GM12878 (cell line): Measurements from ENCODE around the gene TMC8. TPM values are rescaled to one million over a fixed set of nuclear protein-coding genes. Genes with fewer than 3 reads are reported as not detected.

Experiments
- BRCA1 ChIP-seq: IDR thresholded peaks from 2 replicates; pipeline ENCODE4 v1.6.1; 2011; ENCODE audit warnings: low read depth, low read length, improper control_type of control experiment
- TAF1 ChIP-seq: IDR thresholded peaks from 2 replicates; pipeline ENCODE4 v1.6.1; 2011; ENCODE audit warnings: mild to moderate bottlenecking, low read depth, low read length, borderline replicate concordance
- polyA plus RNA-seq, 11 experiments: library from polyadenylated mRNA; depleted of rRNA in 4 of 11; unstranded in 6 of 11; stranded (reverse) in 5 of 11; fragments of >200 nt; fragmentation: Nextera tagmentation in 4 of 11; fragmentation: Illumina TruSeq in 1 of 11; extraction: Ambion mirVana in 4 of 11; extraction: Trizol in 1 of 11; gene quantifications; 1 replicate in 1 of 11; 2 replicates in 10 of 11; pipeline versions ENCODE4 v1.2.1 to v1.2.3, GENCODE V29; 2011 to 2016; ENCODE audit warnings: inconsistent platforms in 2 of 11, missing spikeins in 2 of 11, low read depth in 1 of 11
- total RNA-seq, 4 experiments: library from RNA; depleted of rRNA in 3 of 4; stranded (reverse); fragments of >200 nt in 3 of 4; fragmentation: Illumina TruSeq in 1 of 4; extraction: Trizol in 1 of 4; gene quantifications; 2 replicates each; pipeline versions ENCODE4 v1.2.1 to v1.2.3, GENCODE V29; 2013 to 2021
- TF ChIP-seq, protein P1 (sequence below): fragments of 450-650 bp; IDR thresholded peaks from 2 replicates; pipeline ENCODE4 v1.6.1; 2017; ENCODE audit warnings: borderline replicate concordance
- TF ChIP-seq, protein P2 (sequence below): IDR thresholded peaks from 2 replicates; pipeline ENCODE4 v1.6.1; 2012; ENCODE audit warnings: improper control_type of control experiment, low read depth, low read length; ENCODE audit not compliant: insufficient replicate concordance
- TF ChIP-seq, protein P3 (sequence below): IDR thresholded peaks from 2 replicates; pipeline ENCODE4 v1.6.1; 2011; ENCODE audit warnings: mild to moderate bottlenecking, low read depth, low read length, moderate library complexity; ENCODE audit not compliant: insufficient replicate concordance

The TMC8 gene
- total and polyA plus RNA-seq, 10 of the 15 experiments (the other 5 are each of a cell fraction or from before 2014, with no cell fraction given), result 2.7 to 128 (median 40.0) TPM

DNA sequence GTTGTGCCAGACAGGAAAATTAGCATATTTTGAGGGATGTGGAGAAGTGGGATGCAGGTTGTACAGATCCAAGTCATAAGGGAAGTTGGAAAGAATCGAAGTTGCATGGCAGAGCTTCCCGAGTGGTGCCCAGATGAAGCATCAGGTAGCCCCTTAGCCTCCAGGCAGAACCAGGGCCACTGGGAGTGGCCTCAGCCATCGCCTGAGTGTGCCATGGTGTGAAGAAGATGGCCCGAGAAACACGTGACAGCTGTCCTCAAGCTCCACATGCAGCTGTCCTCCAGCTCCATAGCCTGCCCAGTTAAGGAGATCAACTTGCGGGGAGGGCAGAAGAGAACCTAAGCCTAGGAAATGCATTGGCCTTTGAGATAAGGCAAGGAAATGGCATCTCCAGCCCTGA lies 35.5 kb upstream of the TMC8 start (continued):
- TF ChIP-seq, protein P1, sequence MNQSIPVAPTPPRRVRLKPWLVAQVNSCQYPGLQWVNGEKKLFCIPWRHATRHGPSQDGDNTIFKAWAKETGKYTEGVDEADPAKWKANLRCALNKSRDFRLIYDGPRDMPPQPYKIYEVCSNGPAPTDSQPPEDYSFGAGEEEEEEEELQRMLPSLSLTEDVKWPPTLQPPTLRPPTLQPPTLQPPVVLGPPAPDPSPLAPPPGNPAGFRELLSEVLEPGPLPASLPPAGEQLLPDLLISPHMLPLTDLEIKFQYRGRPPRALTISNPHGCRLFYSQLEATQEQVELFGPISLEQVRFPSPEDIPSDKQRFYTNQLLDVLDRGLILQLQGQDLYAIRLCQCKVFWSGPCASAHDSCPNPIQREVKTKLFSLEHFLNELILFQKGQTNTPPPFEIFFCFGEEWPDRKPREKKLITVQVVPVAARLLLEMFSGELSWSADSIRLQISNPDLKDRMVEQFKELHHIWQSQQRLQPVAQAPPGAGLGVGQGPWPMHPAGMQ, result no peak
- TF ChIP-seq BRCA1 (no peak), TAF1 (no peak)
- TF ChIP-seq, protein P2, sequence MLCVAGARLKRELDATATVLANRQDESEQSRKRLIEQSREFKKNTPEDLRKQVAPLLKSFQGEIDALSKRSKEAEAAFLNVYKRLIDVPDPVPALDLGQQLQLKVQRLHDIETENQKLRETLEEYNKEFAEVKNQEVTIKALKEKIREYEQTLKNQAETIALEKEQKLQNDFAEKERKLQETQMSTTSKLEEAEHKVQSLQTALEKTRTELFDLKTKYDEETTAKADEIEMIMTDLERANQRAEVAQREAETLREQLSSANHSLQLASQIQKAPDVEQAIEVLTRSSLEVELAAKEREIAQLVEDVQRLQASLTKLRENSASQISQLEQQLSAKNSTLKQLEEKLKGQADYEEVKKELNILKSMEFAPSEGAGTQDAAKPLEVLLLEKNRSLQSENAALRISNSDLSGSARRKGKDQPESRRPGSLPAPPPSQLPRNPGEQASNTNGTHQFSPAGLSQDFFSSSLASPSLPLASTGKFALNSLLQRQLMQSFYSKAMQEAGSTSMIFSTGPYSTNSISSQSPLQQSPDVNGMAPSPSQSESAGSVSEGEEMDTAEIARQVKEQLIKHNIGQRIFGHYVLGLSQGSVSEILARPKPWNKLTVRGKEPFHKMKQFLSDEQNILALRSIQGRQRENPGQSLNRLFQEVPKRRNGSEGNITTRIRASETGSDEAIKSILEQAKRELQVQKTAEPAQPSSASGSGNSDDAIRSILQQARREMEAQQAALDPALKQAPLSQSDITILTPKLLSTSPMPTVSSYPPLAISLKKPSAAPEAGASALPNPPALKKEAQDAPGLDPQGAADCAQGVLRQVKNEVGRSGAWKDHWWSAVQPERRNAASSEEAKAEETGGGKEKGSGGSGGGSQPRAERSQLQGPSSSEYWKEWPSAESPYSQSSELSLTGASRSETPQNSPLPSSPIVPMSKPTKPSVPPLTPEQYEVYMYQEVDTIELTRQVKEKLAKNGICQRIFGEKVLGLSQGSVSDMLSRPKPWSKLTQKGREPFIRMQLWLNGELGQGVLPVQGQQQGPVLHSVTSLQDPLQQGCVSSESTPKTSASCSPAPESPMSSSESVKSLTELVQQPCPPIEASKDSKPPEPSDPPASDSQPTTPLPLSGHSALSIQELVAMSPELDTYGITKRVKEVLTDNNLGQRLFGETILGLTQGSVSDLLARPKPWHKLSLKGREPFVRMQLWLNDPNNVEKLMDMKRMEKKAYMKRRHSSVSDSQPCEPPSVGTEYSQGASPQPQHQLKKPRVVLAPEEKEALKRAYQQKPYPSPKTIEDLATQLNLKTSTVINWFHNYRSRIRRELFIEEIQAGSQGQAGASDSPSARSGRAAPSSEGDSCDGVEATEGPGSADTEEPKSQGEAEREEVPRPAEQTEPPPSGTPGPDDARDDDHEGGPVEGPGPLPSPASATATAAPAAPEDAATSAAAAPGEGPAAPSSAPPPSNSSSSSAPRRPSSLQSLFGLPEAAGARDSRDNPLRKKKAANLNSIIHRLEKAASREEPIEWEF, result no peak
- TF ChIP-seq, protein P3, sequence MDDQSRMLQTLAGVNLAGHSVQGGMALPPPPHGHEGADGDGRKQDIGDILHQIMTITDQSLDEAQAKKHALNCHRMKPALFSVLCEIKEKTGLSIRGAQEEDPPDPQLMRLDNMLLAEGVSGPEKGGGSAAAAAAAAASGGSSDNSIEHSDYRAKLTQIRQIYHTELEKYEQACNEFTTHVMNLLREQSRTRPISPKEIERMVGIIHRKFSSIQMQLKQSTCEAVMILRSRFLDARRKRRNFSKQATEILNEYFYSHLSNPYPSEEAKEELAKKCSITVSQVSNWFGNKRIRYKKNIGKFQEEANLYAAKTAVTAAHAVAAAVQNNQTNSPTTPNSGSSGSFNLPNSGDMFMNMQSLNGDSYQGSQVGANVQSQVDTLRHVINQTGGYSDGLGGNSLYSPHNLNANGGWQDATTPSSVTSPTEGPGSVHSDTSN, result no peak
